ENCODE data around the gene FBXL3. TPM values are rescaled to one million over a fixed set of nuclear protein-coding genes. Genes with fewer than 3 reads are reported as not detected.

The FBXL3 gene
- total and polyA plus RNA-seq, 2 experiments from 2014 or later: 9.3 to 29.4 TPM

DNA sequence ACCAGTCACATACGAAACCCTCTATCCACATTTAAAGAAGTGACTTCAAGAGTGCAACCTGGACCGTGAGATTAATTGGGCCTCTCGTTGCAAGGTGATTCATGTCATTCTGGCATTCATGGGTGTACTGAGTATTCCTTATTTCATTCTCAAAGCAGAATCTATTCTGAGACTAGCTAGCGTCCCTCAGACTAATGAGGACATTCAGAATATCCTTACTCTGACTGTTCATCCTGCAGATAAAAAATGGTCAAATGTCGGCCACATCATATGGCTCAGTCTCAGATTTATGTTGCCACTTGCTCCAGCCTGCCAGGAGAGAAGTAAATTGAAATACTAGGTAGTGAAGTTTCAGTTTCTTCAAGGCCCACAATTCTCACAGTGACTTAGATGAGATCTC lies 71.3 kb downstream of the FBXL3 start:
- no peaks in the 10 kb centered on the region for H3K36me3 ChIP-seq
- no peak overlapping the region for H3K4me3 ChIP-seq
- no peaks in the 10 kb centered on the region for H3K9me3 ChIP-seq (ENCODE audit: low read depth)
- H3K27me3 ChIP-seq: no peaks in the 10 kb centered on the region
- no peak overlapping the region for H3K27ac ChIP-seq
- TF ChIP-seq, protein P1, sequence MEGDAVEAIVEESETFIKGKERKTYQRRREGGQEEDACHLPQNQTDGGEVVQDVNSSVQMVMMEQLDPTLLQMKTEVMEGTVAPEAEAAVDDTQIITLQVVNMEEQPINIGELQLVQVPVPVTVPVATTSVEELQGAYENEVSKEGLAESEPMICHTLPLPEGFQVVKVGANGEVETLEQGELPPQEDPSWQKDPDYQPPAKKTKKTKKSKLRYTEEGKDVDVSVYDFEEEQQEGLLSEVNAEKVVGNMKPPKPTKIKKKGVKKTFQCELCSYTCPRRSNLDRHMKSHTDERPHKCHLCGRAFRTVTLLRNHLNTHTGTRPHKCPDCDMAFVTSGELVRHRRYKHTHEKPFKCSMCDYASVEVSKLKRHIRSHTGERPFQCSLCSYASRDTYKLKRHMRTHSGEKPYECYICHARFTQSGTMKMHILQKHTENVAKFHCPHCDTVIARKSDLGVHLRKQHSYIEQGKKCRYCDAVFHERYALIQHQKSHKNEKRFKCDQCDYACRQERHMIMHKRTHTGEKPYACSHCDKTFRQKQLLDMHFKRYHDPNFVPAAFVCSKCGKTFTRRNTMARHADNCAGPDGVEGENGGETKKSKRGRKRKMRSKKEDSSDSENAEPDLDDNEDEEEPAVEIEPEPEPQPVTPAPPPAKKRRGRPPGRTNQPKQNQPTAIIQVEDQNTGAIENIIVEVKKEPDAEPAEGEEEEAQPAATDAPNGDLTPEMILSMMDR (IDR thresholded peaks at IDR 0.05; ENCODE audit: low read depth, low read length): no peak
- H3K4me1 ChIP-seq (ENCODE audit: low read depth): no peaks in the 10 kb centered on the region
- no peak for DNase-seq (ENCODE audit: low read depth in 1 of 2, low spot score in 1 of 2)

Other genes with a start within 250 kb of the FBXL3 start
- gene KCTD12, start 140.8 kb downstream of the FBXL3 start, total RNA-seq: 194 and 242 TPM in 2 replicates
- gene KCTD12, start 140.8 kb downstream of the FBXL3 start, polyA plus RNA-seq: 40.0 and 40.8 TPM in 2 replicates
- not detected in 2 replicates for gene ACOD1, start 78.6 kb downstream of the FBXL3 start, total RNA-seq
- gene ACOD1, start 78.6 kb downstream of the FBXL3 start, polyA plus RNA-seq: not detected in 2 replicates
- gene CLN5, start 35.1 kb downstream of the FBXL3 start, total RNA-seq: 11.1 and 18.6 TPM in 2 replicates
- 22.9 and 26.5 TPM in 2 replicates for gene CLN5, start 35.1 kb downstream of the FBXL3 start, polyA plus RNA-seq

All from cardiac muscle cell (in vitro differentiated cells and primary cell).